Left colon (tissue), 2 donors: ENCODE measurements around the gene TBX3. TPM values are rescaled to one million over a fixed set of nuclear protein-coding genes. Genes with fewer than 3 reads are reported as not detected.

Experiments
- ATAC-seq: fragments of 200-7000 bp; cut with Tn5 transposase; one replicate; pipeline ENCODE4 v1.9.1; 2020; ENCODE audit warnings: mild to moderate bottlenecking, moderate library complexity
- DNase-seq, 2 donors: peaks; one replicate each; pipeline ENCODE4 v3.0.0-alpha.2; 2020
- intact Hi-C, 2 donors: fragments of 100-400 bp; cut with DNase I in 1 of 2; cut with micrococcal nuclease in 1 of 2; formaldehyde crosslinking; loops; one replicate each; pipeline versions ENCODE4 v1.11.2 to v1.14.0; 2022; cut with DNase I, micrococcal nuclease
- total RNA-seq, 2 donors: library from RNA; stranded (reverse); fragmentation: NEBNext Ultra II Directional; extraction: Animal tissue kit (Norgen Biotek cat#: 25700); gene quantifications; one replicate each; pipeline ENCODE4 v1.2.1, GENCODE V29; 2021
- donor health status: DM: no; HTN: no; CAD: no.
- donor health status: DM: yes; HTN: yes; CAD: no.

Gene TBX3
- total RNA-seq, 2 donors from 2014 or later = 5.6 to 10.6 TPM

- no peak for DNase-seq
- intact Hi-C loops = no loop called here
- no peak for ATAC-seq
Measured at GRCh38 chr12:114671443-114672411, 12.2 kb downstream of the TBX3 start.

- no peak for ATAC-seq
- intact Hi-C loops = no loop called here
- DNase-seq = no peak
Measured at GRCh38 chr12:114671066-114671442, 12.9 kb downstream of the TBX3 start.

GRCh38 chr12:114670291-114670980, 13.5 kb downstream of the TBX3 start:
- DNase-seq (no peak), ATAC-seq (no peak)
- intact Hi-C loops = no loop called here

GRCh38 chr12:114669401-114670290, 14.3 kb downstream of the TBX3 start:
- DNase-seq = no peak
- no peak for ATAC-seq
- intact Hi-C loops = loop anchor here in 1 of 2 donors (10.0 kb wide), 1 partner anchor 1085 kb away; no protein-coding TSS in a partner anchor

- ATAC-seq (no peak), DNase-seq (no peak)
- intact Hi-C loops = loop anchor here in 1 of 2 donors (10.0 kb wide), 1 partner anchor 1086 kb away; no protein-coding TSS in a partner anchor
Measured at GRCh38 chr12:114668886-114669288, 15.1 kb downstream of the TBX3 start.

- peak; percentile 97 for ATAC-seq
- intact Hi-C loops = loop anchor here in 1 of 2 donors (10.0 kb wide), 1 partner anchor 1086 kb away; no protein-coding TSS in a partner anchor
- DNase-seq = peak; percentile 85 to 86
Measured at GRCh38 chr12:114668151-114668885, 15.7 kb downstream of the TBX3 start.

GRCh38 chr12:114667669-114668150, 16.3 kb downstream of the TBX3 start:
- ATAC-seq (no peak), DNase-seq (no peak)
- intact Hi-C loops = loop anchor here in 1 of 2 donors (10.0 kb wide), 1 partner anchor 1087 kb away; no protein-coding TSS in a partner anchor

- intact Hi-C loops = loop anchor here in 1 of 2 donors (10.0 kb wide), 1 partner anchor 1088 kb away; no protein-coding TSS in a partner anchor
- DNase-seq (no peak), ATAC-seq (no peak)
Measured at GRCh38 chr12:114666746-114667668, 17.0 kb downstream of the TBX3 start.

GRCh38 chr12:114665411-114666260, 18.3 kb downstream of the TBX3 start:
- DNase-seq (no peak), ATAC-seq (no peak)
- intact Hi-C loops = loop anchor here in 1 of 2 donors (10.0 kb wide), 1 partner anchor 1089 kb away; no protein-coding TSS in a partner anchor

GRCh38 chr12:114664651-114665320, 19.2 kb downstream of the TBX3 start:
- DNase-seq = no peak
- no peak for ATAC-seq
- intact Hi-C loops = loop anchor here (5.0 to 10.0 kb wide), 2 partner anchors 1090 to 1253 kb away; no protein-coding TSS in a partner anchor

- DNase-seq (peak in 1 of 2 donors; percentile 83), ATAC-seq (peak; percentile 80)
- intact Hi-C loops = loop anchor here (2.0 to 10.0 kb wide), 3 partner anchors 1090 to 1255 kb away; no protein-coding TSS in a partner anchor
Measured at GRCh38 chr12:114662512-114663177, 21.3 kb downstream of the TBX3 start.

- DNase-seq = no peak
- ATAC-seq = no peak
- intact Hi-C loops = loop anchor here (5.0 to 10.0 kb wide), 2 partner anchors 1094 to 1256 kb away; no protein-coding TSS in a partner anchor
Measured at GRCh38 chr12:114661245-114661644, 22.7 kb downstream of the TBX3 start.

- intact Hi-C loops = no loop called here
- ATAC-seq (no peak), DNase-seq (no peak)
Measured at GRCh38 chr12:114659084-114659483, 24.9 kb downstream of the TBX3 start.

GRCh38 chr12:114658002-114658441, 26.0 kb downstream of the TBX3 start:
- ATAC-seq = no peak
- DNase-seq = no peak
- intact Hi-C loops = no loop called here

GRCh38 chr12:114657597-114657920, 26.4 kb downstream of the TBX3 start:
- ATAC-seq = no peak
- intact Hi-C loops = no loop called here
- DNase-seq = no peak
